Measurements from ENCODE around the gene IFT122. TPM values are rescaled to one million over a fixed set of nuclear protein-coding genes. Genes with fewer than 3 reads are reported as not detected.

IFT122 gene
- total RNA-seq, 4 donors from 2014 or later = 9.5 to 47.6 (median 24.5) TPM

GRCh38 chr3:129556358-129556695, 116.3 kb downstream of the IFT122 start:
- Histone ChIP-seq H3K4me3 (no peak overlapping the region), H3K27ac (no peak overlapping the region), H3K36me3 (peaks cover 30% of the 10 kb centered on the region), H3K4me1 (peaks cover 78% of the 10 kb centered on the region), H3K27me3 (no peaks in the 10 kb centered on the region), H3K9me3 (no peaks in the 10 kb centered on the region)
- TF ChIP-seq POLR2AphosphoS5 (IDR thresholded peaks at IDR 0.05) = no peak
- TF ChIP-seq POLR2A (IDR thresholded peaks at IDR 0.05) = no peak
- TF ChIP-seq EP300 (IDR thresholded peaks at IDR 0.05) = no peak
- TF ChIP-seq CTCF (IDR thresholded peaks at IDR 0.05) = no peak
- no peak for DNase-seq (ENCODE audit: low spot score in 2 of 2)
- 98% methylated on average over 12 of the region's 15 CpGs for WGBS

- Histone ChIP-seq H3K27me3 (no peaks in the 10 kb centered on the region), H3K27ac (peak overlapping the region; percentile 4), H3K36me3 (peaks cover 30% of the 10 kb centered on the region), H3K4me1 (peaks cover 83% of the 10 kb centered on the region), H3K4me3 (no peak overlapping the region), H3K9me3 (no peaks in the 10 kb centered on the region)
- TF ChIP-seq EP300 (IDR thresholded peaks at IDR 0.05) = no peak
- no peak for TF ChIP-seq CTCF (IDR thresholded peaks at IDR 0.05)
- no peak for TF ChIP-seq POLR2AphosphoS5 (IDR thresholded peaks at IDR 0.05)
- TF ChIP-seq POLR2A (IDR thresholded peaks at IDR 0.05) = no peak
- DNase-seq (ENCODE audit: low spot score in 2 of 2) = no peak
- WGBS = 80% methylated on average over 28 of the region's 31 CpGs
These were observed 117.0 kb downstream of the IFT122 start for GRCh38 chr3:129556890-129557547.

GRCh38 chr3:129557548-129557894, 117.5 kb downstream of the IFT122 start:
- DNase-seq (ENCODE audit: low spot score in 2 of 2) = peak in 1 of 2 donors; percentile 75
- Histone ChIP-seq H3K4me1 (peaks cover 80% of the 10 kb centered on the region), H3K9me3 (no peaks in the 10 kb centered on the region), H3K27me3 (no peaks in the 10 kb centered on the region), H3K27ac (peak overlapping the region; percentile 3), H3K4me3 (no peak overlapping the region), H3K36me3 (peaks cover 30% of the 10 kb centered on the region)
- 31% methylated on average over 11 of the region's 11 CpGs for WGBS
- no peak for TF ChIP-seq POLR2A (IDR thresholded peaks at IDR 0.05)
- TF ChIP-seq EP300 (IDR thresholded peaks at IDR 0.05) = no peak
- no peak for TF ChIP-seq CTCF (IDR thresholded peaks at IDR 0.05)
- TF ChIP-seq POLR2AphosphoS5 (IDR thresholded peaks at IDR 0.05) = no peak

- H3K9me3 ChIP-seq = no peaks in the 10 kb centered on the region
- peak overlapping the region; percentile 3 for H3K27ac ChIP-seq
- WGBS = 79% methylated on average over 13 of the region's 15 CpGs
- no peak overlapping the region for H3K4me3 ChIP-seq
- DNase-seq (ENCODE audit: low spot score in 2 of 2) = no peak
- no peaks in the 10 kb centered on the region for H3K27me3 ChIP-seq
- H3K4me1 ChIP-seq = peaks cover 74% of the 10 kb centered on the region
- peaks cover 37% of the 10 kb centered on the region for H3K36me3 ChIP-seq
- TF ChIP-seq CTCF (IDR thresholded peaks at IDR 0.05) (no peak), EP300 (IDR thresholded peaks at IDR 0.05) (no peak), POLR2AphosphoS5 (IDR thresholded peaks at IDR 0.05) (no peak), POLR2A (IDR thresholded peaks at IDR 0.05) (no peak)
These were observed 118.2 kb downstream of the IFT122 start for GRCh38 chr3:129558081-129558771.

GRCh38 chr3:129558772-129559564, 118.9 kb downstream of the IFT122 start:
- no peak for DNase-seq (ENCODE audit: low spot score in 2 of 2)
- TF ChIP-seq CTCF (IDR thresholded peaks at IDR 0.05) (no peak), EP300 (IDR thresholded peaks at IDR 0.05) (no peak), POLR2A (IDR thresholded peaks at IDR 0.05) (no peak)
- Histone ChIP-seq H3K27me3 (no peaks in the 10 kb centered on the region), H3K9me3 (no peaks in the 10 kb centered on the region), H3K4me3 (no peak overlapping the region), H3K4me1 (peaks cover 73% of the 10 kb centered on the region), H3K36me3 (peaks cover 41% of the 10 kb centered on the region), H3K27ac (peak overlapping the region; percentile 2)
- 87% methylated on average over 7 of the region's 11 CpGs for WGBS
